Panc1 (cell line): ENCODE measurements around the gene MGAT4A. TPM values are rescaled to one million over a fixed set of nuclear protein-coding genes. Genes with fewer than 3 reads are reported as not detected.

Experiments used
- ATAC-seq: fragments of 200-7000 bp; cut with Tn5 transposase; 2 replicates; pipeline ENCODE4 v1.9.1; 2020; ENCODE audit warnings: mild to moderate bottlenecking, moderate library complexity
- BruUV-seq: library from RNA; stranded (reverse); fragments of 400-500 nt; replicated peaks from 2 replicates; lab custom pipeline; 2021; lab: Mats Ljungman, UMichigan
- CTCF ChIA-PET: fragments of 300-600 bp; sonication (Branson Sonifier 250); formaldehyde crosslinking; loops from one replicate; lab custom pipeline; 2022; ENCODE audit warnings: antibody characterized with exemption; lab: Charles Lee
- POLR2A ChIA-PET: fragments of 300-600 bp; sonication (Branson Sonifier 250); formaldehyde crosslinking; loops from one replicate; lab custom pipeline; 2022; ENCODE audit warnings: antibody characterized with exemption; lab: Charles Lee
- DNase-seq: peaks from one replicate; pipeline ENCODE4 v3.0.0-alpha.2; 2010; ENCODE audit warnings: low read depth, low spot score
- H3K27ac ChIP-seq: 2 replicates; pipeline ENCODE4 v1.5.1; 2011; ENCODE audit warnings: mild to moderate bottlenecking, low read length, inconsistent platforms
- H3K27me3 ChIP-seq: fragments of 200-500 bp; sonication (Bioruptor generic); 2 replicates; pipeline ENCODE4 v1.6.0; 2014; ENCODE audit warnings: low read length, inconsistent platforms; ENCODE audit not compliant: control insufficient read depth, insufficient read depth
- H3K36me3 ChIP-seq: fragments of 200-500 bp; sonication (Bioruptor generic); 2 replicates; pipeline ENCODE4 v1.5.1; 2014; ENCODE audit warnings: inconsistent platforms, mild to moderate bottlenecking, low read length, moderate library complexity; ENCODE audit not compliant: control insufficient read depth, insufficient read depth
- H3K4me1 ChIP-seq: 2 replicates; pipeline ENCODE4 v1.5.1; 2011; ENCODE audit warnings: inconsistent platforms, mild to moderate bottlenecking, low read length, moderate library complexity; ENCODE audit not compliant: control insufficient read depth, insufficient read depth
- H3K4me3 ChIP-seq, 2 experiments: 2 replicates each; pipeline ENCODE4 v1.5.1; 2011 to 2012; ENCODE audit warnings: low read depth in 2 of 2, low read length in 2 of 2, mild to moderate bottlenecking in 2 of 2, inconsistent platforms in 1 of 2, moderate library complexity in 1 of 2
- H3K9me3 ChIP-seq: fragments of 200-500 bp; sonication (Bioruptor generic); 2 replicates; pipeline ENCODE4 v1.5.1; 2014; ENCODE audit warnings: low read depth, mild to moderate bottlenecking, inconsistent platforms, low read length, moderate library complexity; ENCODE audit not compliant: control insufficient read depth, insufficient read depth
- CTCF ChIP-seq: fragments of 450-650 bp; IDR thresholded peaks from 2 replicates; pipeline ENCODE4 v1.5.1; 2017; ENCODE audit warnings: mild to moderate bottlenecking
- POLR2AphosphoS5 ChIP-seq: IDR thresholded peaks from 2 replicates; pipeline ENCODE4 v1.6.1; 2012; ENCODE audit warnings: mild to moderate bottlenecking, low read depth, low read length, moderate library complexity
- REST ChIP-seq, 2 experiments: IDR thresholded peaks; 2 replicates each; pipeline ENCODE4 v1.6.1; 2011 to 2012; ENCODE audit warnings: low read depth in 2 of 2, control low read depth in 1 of 2, low read length in 1 of 2, mild to moderate bottlenecking in 1 of 2, moderate library complexity in 1 of 2; ENCODE audit not compliant: insufficient read depth in 1 of 2
- SIN3A ChIP-seq: IDR thresholded peaks from 2 replicates; pipeline ENCODE4 v1.6.1; 2012; ENCODE audit warnings: low read depth, mild to moderate bottlenecking, low read length, moderate library complexity, borderline replicate concordance; ENCODE audit not compliant: insufficient read depth
- TCF7L2 ChIP-seq: IDR thresholded peaks from 2 replicates; pipeline ENCODE4 v1.6.1; 2011; ENCODE audit warnings: mild to moderate bottlenecking, low read depth, low read length, inconsistent platforms
- in situ Hi-C: cut with HindIII; loops from 2 replicates; pipeline ENCODE4 v1.10.0; 2016; ENCODE audit warnings: low sequenced_read_pairs, low pct_unique_long_range_greater_than_20kb
- intact Hi-C: fragments of 100-400 bp; cut with micrococcal nuclease; formaldehyde crosslinking; loops from one replicate; pipeline ENCODE4 v1.10.0; 2022; ENCODE audit not compliant: unreplicated experiment
- total RNA-seq: library from RNA; stranded (reverse); gene quantifications from one replicate; pipeline ENCODE4 v1.2.1, GENCODE V29; 2021; ENCODE audit not compliant: unreplicated experiment

MGAT4A gene
- total RNA-seq, 1 experiment from 2014 or later = 4.4 TPM

- no peak overlapping the region for H3K4me3 ChIP-seq
- ChIA-PET POLR2A (no interaction called here), CTCF (no interaction called here)
- ATAC-seq = no peak
- no peak overlapping the region for H3K27ac ChIP-seq
- H3K4me1 ChIP-seq = no peaks in the 10 kb centered on the region
- H3K9me3 ChIP-seq = no peaks in the 10 kb centered on the region
- in situ Hi-C loops (no loop called here), intact Hi-C loops (no loop called here)
- no peak for DNase-seq
- BruUV-seq = no TSS peak
- H3K27me3 ChIP-seq = no peaks in the 10 kb centered on the region; the same call in 1 of the 2 replicates
- TF ChIP-seq TCF7L2 = no peak
- no peak for TF ChIP-seq REST (IDR thresholded peaks at IDR 0.05; ENCODE audit: insufficient read depth in 1 of 2, low read depth in 2 of 2, low read length in 1 of 2)
- TF ChIP-seq CTCF = no peak
- TF ChIP-seq SIN3A = no peak
- TF ChIP-seq POLR2AphosphoS5 = no peak
- H3K36me3 ChIP-seq = no peaks in the 10 kb centered on the region
These were observed 27.9 kb downstream of the MGAT4A start for GRCh38 chr2:98702858-98703620.

- in situ Hi-C loops = no loop called here
- no peak for DNase-seq
- BruUV-seq = no TSS peak
These were observed 28.7 kb downstream of the MGAT4A start for GRCh38 chr2:98702127-98702802.

More at GRCh38 chr2:98702127-98702802, 28.7 kb downstream of the MGAT4A start:
- ChIA-PET CTCF (no interaction called here), POLR2A (no interaction called here)
- intact Hi-C loops = no loop called here
- Histone ChIP-seq H3K27me3 (no peaks in the 10 kb centered on the region; the same call in 1 of the 2 replicates), H3K4me3 (no peak overlapping the region), H3K4me1 (no peaks in the 10 kb centered on the region), H3K36me3 (no peaks in the 10 kb centered on the region), H3K27ac (no peak overlapping the region), H3K9me3 (no peaks in the 10 kb centered on the region)
- no peak; the same call in 1 of the 2 replicates for ATAC-seq
- TF ChIP-seq CTCF (no peak), REST (IDR thresholded peaks at IDR 0.05; ENCODE audit: insufficient read depth in 1 of 2, low read depth in 2 of 2, low read length in 1 of 2) (no peak), POLR2AphosphoS5 (no peak), TCF7L2 (no peak), SIN3A (no peak)
